BE2C (cell line): ENCODE measurements around the gene CFAP90.
A peak's percentile ranks its signal among the peaks of the same experiment; 100 is the strongest.

ENCODE experiments used
- DNase-seq: peaks from one replicate; pipeline ENCODE4 v3.0.0-alpha.2; 2020
- H3K27me3 ChIP-seq: fragments of 250-450 bp; sonication (Bioruptor Pico); 2 replicates; pipeline ENCODE4 v1.5.1; 2020; ENCODE audit warnings: mild to moderate bottlenecking
- H3K36me3 ChIP-seq: fragments of 250-450 bp; sonication (Bioruptor Pico); 2 replicates; pipeline ENCODE4 v1.5.1; 2020; ENCODE audit warnings: mild to moderate bottlenecking
- H3K4me1 ChIP-seq: fragments of 250-450 bp; sonication (Bioruptor Pico); 2 replicates; pipeline ENCODE4 v1.5.1; 2020
- H3K4me3 ChIP-seq: 2 replicates; pipeline ENCODE4 v1.5.1; 2011; ENCODE audit warnings: low read depth, low read length
- H3K9me3 ChIP-seq: fragments of 250-450 bp; sonication (Bioruptor Pico); 2 replicates; pipeline ENCODE4 v1.5.1; 2020
- TF ChIP-seq, protein P1 (sequence below): IDR thresholded peaks from 2 replicates; pipeline ENCODE4 v1.5.1; 2012; ENCODE audit warnings: mild to moderate bottlenecking, low read depth, low read length

CFAP90 gene

DNA sequence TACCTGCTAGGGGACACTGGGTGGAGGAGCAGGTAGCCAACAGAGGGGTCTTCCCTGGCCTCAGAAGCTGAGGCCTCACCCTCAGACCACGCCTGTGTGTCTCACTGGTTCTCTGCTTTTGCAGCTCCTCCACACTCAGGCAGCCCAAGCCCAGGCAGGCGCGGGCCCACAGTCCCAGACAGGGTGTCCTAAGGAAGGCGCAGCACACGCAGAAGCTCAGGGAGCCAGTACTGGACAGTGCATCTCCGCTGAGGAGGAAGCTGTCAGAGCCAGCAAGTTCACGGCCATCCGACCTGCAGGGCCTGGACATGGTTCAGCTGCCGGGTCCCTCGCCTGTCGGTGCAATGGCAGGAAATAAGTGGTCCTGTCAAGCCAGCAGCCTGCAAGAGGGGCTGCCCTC, 25.3 kb downstream of the CFAP90 start:
- no peaks in the 10 kb centered on the region for H3K9me3 ChIP-seq
- no peaks in the 10 kb centered on the region for H3K36me3 ChIP-seq
- H3K4me1 ChIP-seq, result no peaks in the 10 kb centered on the region
- no peak overlapping the region for H3K4me3 ChIP-seq
- no peak for DNase-seq
- H3K27me3 ChIP-seq, result peaks cover 9% of the 10 kb centered on the region; the same call in 1 of the 2 replicates
- TF ChIP-seq, protein P1, sequence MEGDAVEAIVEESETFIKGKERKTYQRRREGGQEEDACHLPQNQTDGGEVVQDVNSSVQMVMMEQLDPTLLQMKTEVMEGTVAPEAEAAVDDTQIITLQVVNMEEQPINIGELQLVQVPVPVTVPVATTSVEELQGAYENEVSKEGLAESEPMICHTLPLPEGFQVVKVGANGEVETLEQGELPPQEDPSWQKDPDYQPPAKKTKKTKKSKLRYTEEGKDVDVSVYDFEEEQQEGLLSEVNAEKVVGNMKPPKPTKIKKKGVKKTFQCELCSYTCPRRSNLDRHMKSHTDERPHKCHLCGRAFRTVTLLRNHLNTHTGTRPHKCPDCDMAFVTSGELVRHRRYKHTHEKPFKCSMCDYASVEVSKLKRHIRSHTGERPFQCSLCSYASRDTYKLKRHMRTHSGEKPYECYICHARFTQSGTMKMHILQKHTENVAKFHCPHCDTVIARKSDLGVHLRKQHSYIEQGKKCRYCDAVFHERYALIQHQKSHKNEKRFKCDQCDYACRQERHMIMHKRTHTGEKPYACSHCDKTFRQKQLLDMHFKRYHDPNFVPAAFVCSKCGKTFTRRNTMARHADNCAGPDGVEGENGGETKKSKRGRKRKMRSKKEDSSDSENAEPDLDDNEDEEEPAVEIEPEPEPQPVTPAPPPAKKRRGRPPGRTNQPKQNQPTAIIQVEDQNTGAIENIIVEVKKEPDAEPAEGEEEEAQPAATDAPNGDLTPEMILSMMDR, result no peak

DNA sequence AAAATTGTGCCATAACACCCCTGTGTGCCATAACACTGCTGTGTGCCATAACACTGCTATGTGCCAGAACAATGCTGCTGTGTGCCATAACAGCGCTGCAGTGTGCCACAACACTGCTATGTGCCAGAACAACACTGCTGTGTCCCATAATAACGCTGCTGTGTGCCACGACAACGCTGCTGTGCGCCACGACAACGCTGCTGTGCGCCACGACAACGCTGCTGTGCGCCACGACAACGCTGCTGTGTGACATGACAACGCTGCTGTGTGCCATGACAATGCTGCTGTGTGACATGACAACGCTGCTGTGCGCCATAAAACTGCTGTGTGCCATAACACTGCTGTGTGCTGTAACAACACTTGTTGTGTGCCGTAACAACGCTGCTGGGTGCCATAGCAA, 25.9 kb downstream of the CFAP90 start:
- no peak for DNase-seq
- Histone ChIP-seq H3K4me1 (no peaks in the 10 kb centered on the region), H3K4me3 (no peak overlapping the region), H3K9me3 (no peaks in the 10 kb centered on the region), H3K27me3 (peaks cover 9% of the 10 kb centered on the region; the same call in 1 of the 2 replicates), H3K36me3 (no peaks in the 10 kb centered on the region)
- TF ChIP-seq, protein P1, result no peak

DNA sequence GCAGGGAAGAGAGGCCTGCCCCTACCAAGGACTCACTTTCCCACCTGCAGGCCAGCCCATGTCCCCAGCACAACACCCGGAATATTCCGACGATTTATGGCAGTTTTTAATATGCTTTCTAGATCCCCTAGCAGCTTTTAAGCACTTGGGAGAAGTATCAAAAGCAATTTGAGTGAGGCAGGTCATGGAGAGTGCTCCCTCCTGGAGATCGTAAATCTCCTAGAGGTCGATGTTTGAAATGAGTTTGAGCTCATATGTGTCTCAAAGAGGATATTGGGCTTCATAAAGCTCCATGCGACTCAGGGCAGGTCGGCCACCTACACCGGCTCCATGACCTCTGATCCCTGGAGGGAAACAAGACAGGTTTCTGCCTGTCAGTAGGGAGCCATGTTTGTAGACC, 27.3 kb downstream of the CFAP90 start:
- no peak overlapping the region for H3K4me3 ChIP-seq
- TF ChIP-seq, protein P1, result no peak
- no peaks in the 10 kb centered on the region for H3K9me3 ChIP-seq
- peaks cover 9% of the 10 kb centered on the region; the same call in 1 of the 2 replicates for H3K27me3 ChIP-seq
- H3K36me3 ChIP-seq, result no peaks in the 10 kb centered on the region
- H3K4me1 ChIP-seq, result no peaks in the 10 kb centered on the region
- no peak for DNase-seq

DNA sequence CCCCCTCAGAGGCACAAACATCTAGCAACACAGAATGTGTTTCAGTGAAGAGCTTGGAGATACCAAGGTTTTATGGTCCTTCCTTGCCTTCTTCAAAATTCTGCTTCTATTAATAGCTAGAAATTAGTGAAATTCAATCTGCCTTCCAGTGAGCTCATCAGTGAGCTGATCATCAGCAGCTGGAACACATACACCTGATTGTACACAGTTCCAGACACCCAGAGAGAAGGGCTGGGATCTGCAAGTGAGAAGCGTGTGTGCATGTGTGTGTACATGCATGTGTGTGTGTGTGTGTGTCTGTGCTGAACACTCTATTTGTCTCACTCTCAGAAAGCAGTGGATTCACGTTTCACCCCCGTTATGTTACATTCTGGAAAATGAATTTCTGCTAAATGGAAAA, 28.5 kb downstream of the CFAP90 start:
- H3K9me3 ChIP-seq, result no peaks in the 10 kb centered on the region
- DNase-seq, result no peak
- TF ChIP-seq, protein P1, result no peak
- H3K27me3 ChIP-seq, result 0 out of 2 replicates have a peak, but pooled peaks cover 9% of the 10 kb centered on the region
- no peaks in the 10 kb centered on the region for H3K4me1 ChIP-seq
- H3K36me3 ChIP-seq, result no peaks in the 10 kb centered on the region
- no peak overlapping the region for H3K4me3 ChIP-seq

DNA sequence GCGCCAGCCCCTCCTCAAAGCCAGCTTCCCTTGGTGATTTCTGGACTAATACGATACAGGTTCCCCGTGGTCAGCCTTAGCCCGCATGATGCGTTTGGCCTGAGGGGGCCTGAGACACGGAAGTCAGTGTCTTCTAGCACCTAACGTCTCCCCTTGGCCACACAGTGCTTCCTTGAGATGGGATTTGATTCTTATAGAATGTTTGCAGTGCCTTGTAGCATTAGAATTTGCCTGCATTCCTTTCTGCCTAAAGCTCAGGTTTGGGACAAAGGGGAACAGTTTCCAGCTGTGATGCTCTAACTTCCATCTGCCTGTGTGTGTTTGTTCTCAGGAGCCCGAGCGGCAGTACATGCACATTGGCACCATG, 34.4 kb downstream of the CFAP90 start:
- H3K4me3 ChIP-seq, result no peak overlapping the region
- H3K4me1 ChIP-seq, result no peaks in the 10 kb centered on the region
- H3K9me3 ChIP-seq, result no peaks in the 10 kb centered on the region
- no peak for DNase-seq
- 0 out of 2 replicates have a peak, but pooled peaks cover 1% of the 10 kb centered on the region for H3K27me3 ChIP-seq
- TF ChIP-seq, protein P1, result no peak
- no peaks in the 10 kb centered on the region for H3K36me3 ChIP-seq

DNA sequence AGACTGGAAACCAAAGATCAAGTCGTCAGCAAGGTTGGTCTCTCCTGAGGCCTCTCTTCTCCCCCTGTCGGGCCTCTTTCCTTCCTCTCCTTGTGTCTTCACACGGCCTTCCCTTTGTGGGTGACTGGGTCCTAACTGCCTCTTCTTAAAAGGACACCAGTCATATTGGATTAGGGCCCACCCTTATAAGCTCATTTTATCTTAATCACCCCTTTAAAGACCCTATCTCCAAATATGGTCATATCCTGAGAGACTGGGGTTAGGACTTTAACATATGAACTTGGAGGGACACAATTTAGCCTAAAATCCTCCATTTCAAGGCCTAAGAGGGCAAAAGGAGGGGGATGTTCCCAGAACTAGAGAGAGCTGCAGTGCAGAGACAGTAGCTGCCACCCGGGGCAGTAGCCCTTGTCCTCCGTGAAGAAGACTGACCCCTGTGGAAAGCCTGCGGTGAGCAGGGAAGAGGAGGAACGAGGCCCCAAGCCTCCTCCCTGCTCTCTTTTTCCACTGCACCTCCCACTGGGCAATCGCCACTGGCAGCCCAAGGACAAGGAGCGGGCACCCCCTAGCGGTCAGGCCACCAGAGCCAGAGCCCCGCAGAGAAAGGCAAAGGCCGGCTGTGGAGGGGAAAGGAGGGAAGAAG, 34.9 kb downstream of the CFAP90 start:
- Histone ChIP-seq H3K4me1 (no peaks in the 10 kb centered on the region), H3K4me3 (no peak overlapping the region), H3K36me3 (no peaks in the 10 kb centered on the region), H3K27me3 (no peaks in the 10 kb centered on the region), H3K9me3 (no peaks in the 10 kb centered on the region)
- peak; percentile 77 for DNase-seq
- TF ChIP-seq, protein P1, result peak; percentile 81
